ENCODE data around the gene RBL2. TPM values are rescaled to one million over a fixed set of nuclear protein-coding genes. Genes with fewer than 3 reads are reported as not detected.
"Not testable (repeated sequence)": the region's sequence is repeated elsewhere in the genome, so short reads cannot be mapped to it uniquely, and the experiment has no call there.

RBL2 gene
- total RNA-seq, 1 donor from 2014 or later: 64.3 TPM

GRCh38 chr16:53507464-53508179 is 73.4 kb downstream of the RBL2 start:
- Histone ChIP-seq H3K9me3 (no peaks in the 10 kb centered on the region), H3K27ac (no peak overlapping the region), H3K4me3 (no peak overlapping the region), H3K27me3 (no peaks in the 10 kb centered on the region), H3K4me1 (peaks cover 5 to 21% of the 10 kb centered on the region in 2 donors), H3K36me3 (no peaks in the 10 kb centered on the region)
- no peak for DNase-seq (ENCODE audit: low spot score in 2 of 2)
- intact Hi-C loops (cut with DNase I): loop anchor here (10.0 kb wide), 3 partner anchors 453 to 1997 kb away; partner anchors contain the start of genes CHD9, CHD9NB and LPCAT2
- no peak for TF ChIP-seq CTCF (IDR thresholded peaks at IDR 0.05)

- peak in 1 of 2 donors; percentile 80 for DNase-seq (ENCODE audit: low spot score in 2 of 2)
- Histone ChIP-seq H3K27me3 (no peaks in the 10 kb centered on the region), H3K9me3 (no peaks in the 10 kb centered on the region), H3K36me3 (no peaks in the 10 kb centered on the region), H3K4me3 (peak overlapping the region in 1 of 2 donors; percentile 41), H3K27ac (peak overlapping the region; percentile 72 to 75), H3K4me1 (peaks cover 0 to 8% of the 10 kb centered on the region in 2 donors)
- intact Hi-C loops (cut with DNase I): loop anchor here (10.0 kb wide), 3 partner anchors 455 to 1995 kb away; partner anchors contain the start of genes CHD9, CHD9NB and LPCAT2
- peak; percentile 79 to 95 (median 94) for TF ChIP-seq CTCF (IDR thresholded peaks at IDR 0.05)
These were observed 75.8 kb downstream of the RBL2 start for GRCh38 chr16:53509906-53510703.

DNA sequence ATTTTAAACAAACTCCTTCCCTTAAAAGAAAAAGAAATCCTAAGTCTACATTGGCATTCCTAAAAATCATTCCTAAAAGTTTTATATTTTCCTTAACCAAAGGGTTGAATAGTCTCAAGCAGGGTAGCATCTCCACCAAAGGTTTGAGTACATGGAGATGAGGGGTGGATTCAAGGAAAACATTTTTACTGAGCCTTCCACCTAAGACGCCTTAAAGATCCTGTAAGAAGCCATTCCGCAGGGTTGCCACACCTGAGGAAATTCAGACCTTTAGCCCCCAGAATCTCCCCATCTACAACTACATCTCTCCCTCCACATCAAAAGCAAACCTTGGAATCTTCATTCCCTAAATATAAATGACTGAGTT is 76.4 kb downstream of the RBL2 start:
- no peaks in the 10 kb centered on the region for H3K27me3 ChIP-seq
- no peak overlapping the region for H3K4me3 ChIP-seq
- H3K9me3 ChIP-seq: no peaks in the 10 kb centered on the region
- no peak for DNase-seq (ENCODE audit: low spot score in 2 of 2)
- no peak for TF ChIP-seq CTCF (IDR thresholded peaks at IDR 0.05)
- intact Hi-C loops (cut with DNase I): no loop called here
- peaks cover 0 to 8% of the 10 kb centered on the region in 2 donors for H3K4me1 ChIP-seq
- no peaks in the 10 kb centered on the region for H3K36me3 ChIP-seq
- H3K27ac ChIP-seq: peak overlapping the region; percentile 72 to 75

DNA sequence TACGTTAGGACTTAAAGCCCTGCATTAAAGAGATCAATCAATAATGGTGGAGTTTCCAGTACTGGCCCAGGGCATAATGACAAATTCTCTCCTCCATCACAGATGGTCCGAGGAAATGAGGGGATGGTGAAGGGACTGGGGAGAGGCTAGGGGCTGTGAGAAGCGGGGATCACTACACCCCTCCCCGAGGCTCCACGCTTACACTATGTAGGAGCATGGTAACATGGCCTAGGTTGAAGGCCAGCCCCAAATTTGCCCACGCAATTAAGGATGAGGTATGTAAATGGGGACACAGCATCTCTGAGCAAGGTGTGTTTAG is 76.8 kb downstream of the RBL2 start:
- Histone ChIP-seq H3K4me3 (no peak overlapping the region), H3K27ac (peak overlapping the region; percentile 72 to 75), H3K36me3 (no peaks in the 10 kb centered on the region), H3K27me3 (no peaks in the 10 kb centered on the region), H3K9me3 (no peaks in the 10 kb centered on the region), H3K4me1 (peaks cover 0 to 8% of the 10 kb centered on the region in 2 donors)
- no peak for TF ChIP-seq CTCF (IDR thresholded peaks at IDR 0.05)
- intact Hi-C loops (cut with DNase I): no loop called here
- peak in 1 of 2 donors; percentile 52 for DNase-seq (ENCODE audit: low spot score in 2 of 2)

DNA sequence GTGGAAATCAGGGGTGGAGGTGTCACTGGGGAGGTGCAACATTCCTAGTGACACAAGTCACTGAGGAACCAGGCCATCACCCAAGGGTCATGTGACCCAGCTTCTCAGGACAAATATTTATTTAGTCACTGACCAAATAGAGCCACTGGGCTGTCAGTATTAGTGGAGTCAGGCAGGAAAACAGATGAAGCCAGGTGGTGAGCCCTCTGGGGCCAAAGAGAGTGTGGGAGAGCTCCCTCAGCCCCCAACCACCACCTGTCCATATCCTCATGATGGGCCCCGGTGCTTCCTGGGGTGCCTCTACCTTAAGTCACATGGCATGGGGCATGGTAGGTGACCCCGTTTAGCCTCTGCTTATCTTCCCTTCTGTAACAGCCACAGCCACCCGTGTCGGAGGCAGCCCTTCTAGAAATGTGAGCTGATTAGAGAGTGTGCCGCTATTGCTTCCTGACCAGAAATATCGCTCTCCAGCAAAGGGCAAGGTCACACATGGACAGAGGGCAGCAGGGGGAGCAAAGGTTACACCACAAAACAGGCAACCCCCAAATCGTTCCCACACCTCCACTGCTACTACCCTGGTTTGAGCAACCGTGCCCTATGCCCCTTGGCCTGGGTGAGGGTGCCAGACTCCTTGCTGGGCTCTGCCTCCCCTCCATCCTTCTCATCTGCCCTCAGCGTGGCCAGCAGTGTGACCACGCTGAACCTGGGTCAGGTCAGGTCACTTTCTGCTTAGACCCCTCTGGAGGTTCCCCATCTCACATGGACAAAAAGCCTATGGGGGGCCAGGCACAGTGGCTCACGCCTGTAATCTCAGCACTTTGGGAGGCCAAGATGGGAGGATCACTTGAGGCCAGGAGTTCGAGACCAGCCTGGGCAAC is 77.4 kb downstream of the RBL2 start:
- intact Hi-C loops (cut with DNase I): no loop called here

GRCh38 chr16:53512795-53513194 is 78.5 kb downstream of the RBL2 start:
- H3K4me1 ChIP-seq; H3K27ac ChIP-seq; DNase-seq (ENCODE audit: low spot score in 2 of 2); H3K9me3 ChIP-seq; H3K27me3 ChIP-seq; H3K4me3 ChIP-seq; H3K36me3 ChIP-seq; intact Hi-C loops (cut with DNase I): not testable (repeated sequence)

More for the DNA sequence above, 77.4 kb downstream of the RBL2 start:
- TF ChIP-seq CTCF (IDR thresholded peaks at IDR 0.05): no peak
- peaks cover 0 to 8% of the 10 kb centered on the region in 2 donors for H3K4me1 ChIP-seq
- no peaks in the 10 kb centered on the region for H3K27me3 ChIP-seq
- no peaks in the 10 kb centered on the region for H3K9me3 ChIP-seq
- no peak overlapping the region for H3K27ac ChIP-seq
- H3K36me3 ChIP-seq: no peaks in the 10 kb centered on the region
- no peak overlapping the region for H3K4me3 ChIP-seq
- DNase-seq (ENCODE audit: low spot score in 2 of 2): peak in 1 of 2 donors; percentile 63
